Cardiac muscle cell (in vitro differentiated cells and primary cell): ENCODE measurements around the gene ZNF662. TPM values are rescaled to one million over a fixed set of nuclear protein-coding genes. Genes with fewer than 3 reads are reported as not detected.

ENCODE experiments used
- DNase-seq, 2 donors: peaks; one replicate each; pipeline versions ENCODE4 v3.0.0 to v3.0.0-alpha.2; 2010 to 2017; ENCODE audit warnings: low read depth in 1 of 2, low spot score in 1 of 2
- H3K27ac ChIP-seq: fragments of 200-600 bp; sonication (generic); 2 replicates; pipeline ENCODE4 v1.5.1; 2016
- H3K27me3 ChIP-seq: fragments of 200-600 bp; sonication (generic); 2 replicates; pipeline ENCODE4 v1.6.0; 2016; ENCODE audit warnings: control low read depth
- H3K36me3 ChIP-seq: fragments of 200-600 bp; sonication (generic); 2 replicates; pipeline ENCODE4 v1.5.1; 2016; ENCODE audit warnings: control low read depth
- H3K4me1 ChIP-seq: fragments of 200-600 bp; sonication (generic); 2 replicates; pipeline ENCODE4 v1.8.1; 2017; ENCODE audit warnings: low read depth, mild to moderate bottlenecking, mixed run types
- H3K4me3 ChIP-seq: fragments of 200-600 bp; sonication (generic); 2 replicates; pipeline ENCODE4 v1.5.1; 2016; ENCODE audit warnings: mild to moderate bottlenecking
- H3K9me3 ChIP-seq: fragments of 200-600 bp; sonication (generic); 2 replicates; pipeline ENCODE4 v1.5.1; 2017; ENCODE audit warnings: low read depth, mild to moderate bottlenecking, control low read depth
- CTCF ChIP-seq: IDR thresholded peaks from 2 replicates; pipeline ENCODE4 v1.5.1; 2012; ENCODE audit warnings: low read depth, mild to moderate bottlenecking, low read length
- polyA plus RNA-seq: library from polyadenylated mRNA; unstranded; fragments of >200 nt; fragmentation: Nextera tagmentation; extraction: Ambion mirVana; gene quantifications from 2 replicates; pipeline ENCODE4 v1.2.1, GENCODE V29; 2016
- total RNA-seq: library from RNA; depleted of rRNA; stranded (reverse); fragments of >200 nt; gene quantifications from 2 replicates; pipeline ENCODE4 v1.2.3, GENCODE V29; 2016

The ZNF662 gene
- total and polyA plus RNA-seq, 2 experiments from 2014 or later, result 0.04 to 0.21 TPM

- Histone ChIP-seq H3K27ac (no peak overlapping the region), H3K27me3 (no peaks in the 10 kb centered on the region), H3K36me3 (no peaks in the 10 kb centered on the region), H3K9me3 (no peaks in the 10 kb centered on the region), H3K4me3 (no peak overlapping the region), H3K4me1 (no peaks in the 10 kb centered on the region)
- TF ChIP-seq CTCF, result no peak
- DNase-seq, result peak in 1 of 2 donors; percentile 5
Measured at GRCh38 chr3:42900226-42901072, 5.5 kb upstream of the ZNF662 start.

GRCh38 chr3:42901073-42901415, 4.9 kb upstream of the ZNF662 start:
- no peaks in the 10 kb centered on the region for H3K9me3 ChIP-seq
- H3K27me3 ChIP-seq, result no peaks in the 10 kb centered on the region
- no peak for DNase-seq
- no peaks in the 10 kb centered on the region for H3K36me3 ChIP-seq
- H3K4me1 ChIP-seq, result no peaks in the 10 kb centered on the region
- no peak overlapping the region for H3K4me3 ChIP-seq
- no peak overlapping the region for H3K27ac ChIP-seq
- no peak for TF ChIP-seq CTCF

GRCh38 chr3:42902257-42902656, 3.7 kb upstream of the ZNF662 start:
- H3K27ac ChIP-seq, result no peak overlapping the region
- no peak for TF ChIP-seq CTCF
- H3K27me3 ChIP-seq, result no peaks in the 10 kb centered on the region
- H3K4me1 ChIP-seq, result no peaks in the 10 kb centered on the region
- H3K36me3 ChIP-seq, result no peaks in the 10 kb centered on the region
- no peaks in the 10 kb centered on the region for H3K9me3 ChIP-seq
- DNase-seq, result no peak
- H3K4me3 ChIP-seq, result no peak overlapping the region

- no peak for TF ChIP-seq CTCF
- Histone ChIP-seq H3K4me1 (no peaks in the 10 kb centered on the region), H3K4me3 (no peak overlapping the region), H3K9me3 (no peaks in the 10 kb centered on the region), H3K27me3 (no peaks in the 10 kb centered on the region), H3K27ac (no peak overlapping the region), H3K36me3 (no peaks in the 10 kb centered on the region)
- no peak for DNase-seq
Measured at GRCh38 chr3:42904076-42904475, 1.9 kb upstream of the ZNF662 start.

GRCh38 chr3:42905740-42906069, 237 bp upstream of the ZNF662 start:
- H3K4me1 ChIP-seq, result no peaks in the 10 kb centered on the region
- no peak overlapping the region for H3K27ac ChIP-seq
- TF ChIP-seq CTCF, result no peak
- no peaks in the 10 kb centered on the region for H3K36me3 ChIP-seq
- DNase-seq, result no peak
- no peaks in the 10 kb centered on the region for H3K9me3 ChIP-seq
- no peaks in the 10 kb centered on the region for H3K27me3 ChIP-seq
- no peak overlapping the region for H3K4me3 ChIP-seq
